T-helper 1 cell (primary cell): Measurements from ENCODE around the gene HHIPL1.

Experiments used
- DNase-seq, 5 donors: peaks; one replicate each; pipeline ENCODE4 v3.0.0-alpha.2; 2012 to 2020

HHIPL1 gene

DNA sequence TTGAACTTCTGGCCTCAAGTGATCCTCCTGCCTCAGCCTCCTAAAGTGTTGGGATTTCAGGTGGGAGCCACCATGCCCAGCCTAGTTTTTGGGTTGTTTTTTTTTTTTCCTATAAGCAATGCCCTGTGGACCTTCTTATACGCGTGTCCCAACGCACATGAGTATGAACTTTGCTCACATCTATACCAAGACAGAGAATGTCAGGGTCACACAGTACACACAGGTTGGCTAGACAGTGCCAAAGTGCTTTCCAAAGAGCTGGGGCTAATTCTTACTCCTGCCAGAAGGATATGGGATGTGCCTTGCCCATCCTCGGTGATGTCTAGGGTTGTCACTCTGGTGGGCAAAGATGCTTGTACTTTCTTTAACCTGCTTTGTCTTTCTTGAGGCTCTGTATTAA is 33.3 kb upstream of the HHIPL1 start:
- no peak for DNase-seq

DNA sequence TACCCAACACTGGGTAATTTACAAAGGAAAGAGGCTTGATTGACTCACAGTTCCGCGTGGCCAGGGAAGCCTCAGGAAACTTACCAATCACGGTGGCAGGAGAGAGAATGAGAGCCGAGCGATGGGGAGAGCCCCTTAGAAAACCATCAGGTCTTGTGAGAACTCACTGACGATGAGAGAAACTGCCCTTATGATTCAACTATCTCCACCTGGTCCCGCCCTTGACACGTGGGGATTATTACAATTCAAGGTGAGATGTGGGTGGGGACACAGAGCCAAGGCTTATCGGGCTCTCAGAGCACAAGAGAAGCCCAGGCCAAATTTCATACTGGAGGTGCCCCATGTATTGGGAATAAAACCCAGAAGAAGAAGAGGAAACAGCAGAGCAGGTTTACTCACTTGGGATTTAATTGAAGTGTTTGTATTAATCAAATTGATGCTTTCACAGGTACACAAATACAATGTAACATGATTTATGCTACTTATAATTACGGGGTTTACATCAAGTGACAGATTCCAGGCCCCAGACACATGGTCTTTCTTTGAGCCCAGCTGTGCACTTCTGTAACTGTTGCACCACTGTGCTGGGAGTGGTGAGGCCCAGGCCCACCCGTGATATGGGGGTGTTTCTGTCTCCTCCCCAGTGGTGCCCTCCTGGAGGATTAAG is 32.7 kb upstream of the HHIPL1 start:
- DNase-seq: no peak

DNA sequence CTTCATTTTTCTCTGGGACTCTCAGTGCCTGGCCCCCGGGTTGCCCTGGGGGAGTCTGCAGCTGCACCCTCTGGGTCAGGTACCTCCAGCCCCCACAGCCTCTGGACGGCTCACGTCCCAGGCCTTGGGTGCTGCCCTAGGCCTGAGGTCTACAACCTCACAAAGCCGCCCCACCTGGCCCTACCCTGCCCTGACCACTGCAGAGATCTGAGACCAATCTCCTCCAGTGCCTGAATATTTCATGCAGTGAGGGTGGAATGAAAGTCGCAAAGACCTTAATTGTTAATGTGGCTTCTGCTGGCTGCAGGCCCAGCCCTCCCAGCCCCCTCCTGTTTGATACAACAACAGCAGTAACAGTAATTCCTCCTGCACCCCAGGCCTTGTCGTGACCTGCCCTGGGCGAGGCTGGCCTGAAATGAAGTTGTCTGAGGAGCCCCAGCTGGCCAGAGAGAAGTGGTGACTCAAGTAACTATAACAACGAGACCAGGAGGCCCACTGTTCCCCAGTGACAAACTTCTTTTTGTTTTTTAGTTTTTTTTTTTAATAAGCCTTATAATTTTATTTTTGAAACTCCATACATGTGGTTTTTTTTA is 32.1 kb upstream of the HHIPL1 start:
- no peak for DNase-seq

DNA sequence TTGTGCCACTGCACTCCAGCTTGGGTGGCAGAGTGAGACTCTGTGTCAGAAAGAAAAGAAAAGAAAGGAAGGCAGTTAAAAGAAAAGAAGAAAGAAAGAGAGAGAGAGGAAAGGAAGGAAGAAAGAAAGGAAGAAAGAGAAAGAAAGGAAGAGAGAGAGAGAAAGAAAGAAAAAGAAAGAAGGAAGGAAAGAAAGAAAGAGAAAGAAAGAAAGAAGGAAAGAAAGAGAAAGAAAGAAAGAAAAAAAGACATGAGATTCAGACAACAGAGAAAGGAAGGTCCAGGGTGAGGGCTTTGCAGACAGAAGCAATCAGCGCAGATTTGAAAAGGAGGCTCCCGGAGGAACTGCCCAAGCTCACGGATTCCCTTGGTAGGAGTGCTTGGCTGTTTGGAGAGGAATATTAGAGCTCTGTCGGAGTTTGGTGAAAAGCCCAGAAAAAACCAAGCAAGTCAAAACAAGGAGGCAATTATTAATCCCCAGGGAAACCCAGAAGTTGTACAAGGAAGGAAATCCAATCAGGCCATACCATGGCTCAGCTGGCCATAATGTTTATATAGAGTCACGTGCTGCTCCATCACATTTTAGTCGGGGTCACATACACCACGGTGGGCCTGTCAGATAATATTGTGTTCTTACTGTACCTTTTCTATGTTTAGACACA is 29.3 kb upstream of the HHIPL1 start:
- DNase-seq: no peak

DNA sequence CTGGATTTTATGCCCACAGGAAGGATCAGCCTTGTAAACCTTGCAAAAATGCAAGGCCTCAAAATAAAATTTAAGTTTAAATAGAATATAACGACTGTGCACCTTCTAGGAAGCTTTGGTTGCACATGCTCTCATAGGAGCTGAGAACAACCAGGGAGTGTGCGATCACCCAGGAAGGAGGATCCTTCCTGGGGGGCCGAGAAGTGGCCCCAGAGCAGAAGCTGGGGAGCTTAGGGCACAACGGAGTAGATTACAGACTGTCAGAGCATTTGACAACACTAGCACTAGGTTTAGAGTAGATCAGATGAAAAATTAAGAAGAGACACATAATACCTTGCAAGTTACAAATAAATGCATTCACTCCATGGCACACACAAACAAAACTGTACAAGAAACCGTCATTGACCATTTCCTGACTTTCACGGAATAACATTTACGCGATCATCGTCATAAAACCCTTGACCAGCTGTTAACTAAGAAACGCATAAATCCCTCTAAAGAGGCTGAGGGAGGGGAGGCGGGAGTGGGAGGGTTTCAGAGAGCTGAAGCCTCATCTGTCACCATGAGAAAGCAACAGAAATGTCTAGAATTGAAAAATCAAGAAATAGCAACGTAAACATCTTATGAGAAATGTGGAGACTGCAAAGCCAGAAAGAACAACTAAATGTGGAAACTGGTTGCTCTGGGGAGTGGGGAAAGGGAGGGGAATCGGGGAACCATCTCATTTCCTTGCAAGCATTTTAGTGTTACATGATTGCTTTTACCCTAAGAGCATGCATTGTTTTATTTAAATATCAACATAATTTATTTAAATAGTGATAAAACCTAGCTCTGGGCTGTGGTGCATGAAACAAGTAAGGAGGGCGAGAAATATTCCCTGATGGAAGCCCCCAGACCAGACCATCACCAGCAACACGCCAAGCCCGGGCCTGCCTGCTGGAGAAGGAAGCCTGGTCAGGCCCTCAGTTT is 27.8 kb upstream of the HHIPL1 start:
- no peak for DNase-seq

DNA sequence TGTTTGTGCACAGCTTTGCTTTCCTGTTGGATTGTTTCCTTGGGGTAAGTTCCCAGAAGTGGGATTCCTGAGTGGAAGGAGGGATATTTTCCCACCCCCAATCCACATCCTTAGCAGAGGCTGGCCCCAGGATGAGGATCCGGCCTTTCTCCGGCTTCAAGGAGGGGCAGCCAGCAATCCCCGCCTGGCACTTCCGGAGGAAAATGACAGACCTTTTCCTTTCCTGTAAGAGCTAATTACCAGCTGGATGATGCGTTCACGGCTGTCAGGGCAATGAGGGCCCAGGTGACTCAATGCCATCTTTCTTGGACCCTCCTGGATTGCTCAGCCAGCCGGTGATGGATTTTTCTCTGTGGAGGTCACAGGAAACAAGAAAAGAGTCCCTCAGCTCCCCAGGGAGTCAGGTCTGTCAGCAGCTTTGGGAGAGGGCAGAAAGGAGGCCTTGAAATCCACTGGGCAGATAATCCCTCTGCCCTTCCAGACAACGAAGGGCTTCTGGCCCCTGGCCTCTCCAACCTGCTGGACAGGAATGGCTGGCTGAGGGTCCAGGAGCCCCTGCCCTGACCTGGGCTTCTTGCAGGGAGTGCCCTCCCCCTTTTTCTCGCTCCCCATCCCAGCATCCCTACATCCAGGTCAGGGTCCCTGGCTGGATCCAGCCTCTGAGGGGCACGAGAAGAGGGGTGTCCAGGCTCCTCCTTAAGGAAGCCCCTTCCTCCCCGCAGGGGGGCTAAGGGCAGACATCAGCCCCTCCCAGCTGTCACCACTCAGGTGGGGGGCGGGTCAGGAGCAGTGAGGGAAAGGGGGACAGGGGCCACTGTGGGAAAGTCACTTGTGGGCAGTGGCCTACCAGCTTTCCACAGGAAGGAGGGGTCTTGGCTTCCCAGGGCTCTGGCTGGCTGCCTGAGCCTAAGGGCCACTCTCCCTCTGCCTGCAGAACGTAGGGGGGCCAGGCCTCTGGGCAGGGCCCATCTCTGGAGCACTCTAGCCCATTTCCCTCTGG is 24.8 kb upstream of the HHIPL1 start:
- no peak for DNase-seq

DNA sequence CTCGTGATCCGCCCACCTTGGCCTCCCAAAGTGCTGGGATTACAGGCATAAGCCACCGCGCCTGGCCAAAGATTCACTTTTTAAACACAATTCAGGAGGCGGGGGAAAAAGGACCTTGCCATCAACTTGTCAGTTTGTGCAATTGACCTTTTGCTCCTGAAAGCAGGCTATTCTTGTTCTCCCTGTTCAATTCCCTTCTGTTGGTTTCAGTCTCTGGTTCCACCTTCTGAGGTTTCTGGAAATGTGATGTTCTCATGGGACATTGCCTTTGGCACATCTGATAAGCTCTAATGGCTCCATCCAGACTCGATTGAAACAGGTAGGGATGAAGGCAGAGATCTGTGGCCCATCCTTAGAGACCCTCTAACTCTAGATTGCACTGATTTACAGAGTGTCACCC is 23.0 kb upstream of the HHIPL1 start:
- no peak for DNase-seq

DNA sequence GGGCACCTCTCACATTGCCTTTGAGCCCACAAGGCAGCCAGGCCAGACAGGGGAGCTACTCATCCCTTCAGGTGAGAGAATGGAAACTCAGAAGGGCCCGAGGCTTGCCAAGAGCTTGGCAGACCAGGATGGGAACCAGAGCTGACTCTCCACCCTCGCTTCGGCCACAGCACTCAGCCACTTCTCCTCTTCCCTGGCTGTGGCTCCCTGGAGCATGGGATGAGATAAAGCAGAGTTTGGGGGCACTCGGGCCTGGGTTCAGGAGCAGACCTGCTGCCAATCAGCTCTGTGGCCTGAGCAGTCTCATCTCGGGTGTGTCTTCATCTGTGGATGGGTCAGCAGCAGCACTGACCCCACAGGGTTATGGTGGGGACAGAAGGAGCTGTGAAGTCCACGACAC is 20.9 kb upstream of the HHIPL1 start:
- DNase-seq: no peak

DNA sequence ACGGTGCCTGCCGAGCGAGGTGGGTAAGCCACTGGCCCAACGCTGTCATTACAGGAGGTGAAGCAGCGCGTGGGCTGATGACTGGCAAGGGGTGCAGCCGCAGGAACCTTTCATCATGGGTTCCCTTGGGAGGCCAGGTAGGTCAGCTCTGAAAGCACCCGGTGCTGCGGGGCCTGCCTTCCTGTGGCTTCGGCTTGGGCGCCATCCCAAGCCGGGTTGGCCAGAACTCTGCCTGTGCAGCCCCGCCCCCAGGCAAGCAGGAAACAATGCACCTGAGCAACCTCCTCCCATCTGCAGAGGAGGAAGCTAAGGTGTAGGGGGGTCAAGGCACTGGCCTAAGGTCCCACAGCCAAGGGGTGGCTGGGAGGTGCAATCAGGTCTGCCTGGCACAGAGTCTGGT is 20.0 kb upstream of the HHIPL1 start:
- no peak for DNase-seq

DNA sequence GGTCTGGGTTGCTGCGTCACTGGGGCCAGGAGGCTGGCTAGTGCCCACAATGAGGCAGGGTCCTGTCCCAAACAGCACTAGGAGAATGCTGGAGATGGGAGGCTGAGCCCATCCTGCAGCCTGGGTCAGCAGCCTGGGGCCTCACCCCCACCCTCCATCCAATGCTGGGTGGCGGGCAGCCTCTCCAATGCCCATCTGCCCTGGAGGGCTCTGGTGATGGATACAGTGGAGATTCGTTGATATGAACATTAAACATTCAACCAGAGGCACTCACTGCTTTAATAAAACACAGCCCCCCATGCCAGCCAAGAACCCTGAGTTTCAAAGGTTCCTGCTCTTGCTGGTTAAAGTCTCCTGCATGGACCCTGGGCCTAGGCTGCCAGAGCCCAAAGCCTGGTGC is 19.5 kb upstream of the HHIPL1 start:
- DNase-seq: no peak

DNA sequence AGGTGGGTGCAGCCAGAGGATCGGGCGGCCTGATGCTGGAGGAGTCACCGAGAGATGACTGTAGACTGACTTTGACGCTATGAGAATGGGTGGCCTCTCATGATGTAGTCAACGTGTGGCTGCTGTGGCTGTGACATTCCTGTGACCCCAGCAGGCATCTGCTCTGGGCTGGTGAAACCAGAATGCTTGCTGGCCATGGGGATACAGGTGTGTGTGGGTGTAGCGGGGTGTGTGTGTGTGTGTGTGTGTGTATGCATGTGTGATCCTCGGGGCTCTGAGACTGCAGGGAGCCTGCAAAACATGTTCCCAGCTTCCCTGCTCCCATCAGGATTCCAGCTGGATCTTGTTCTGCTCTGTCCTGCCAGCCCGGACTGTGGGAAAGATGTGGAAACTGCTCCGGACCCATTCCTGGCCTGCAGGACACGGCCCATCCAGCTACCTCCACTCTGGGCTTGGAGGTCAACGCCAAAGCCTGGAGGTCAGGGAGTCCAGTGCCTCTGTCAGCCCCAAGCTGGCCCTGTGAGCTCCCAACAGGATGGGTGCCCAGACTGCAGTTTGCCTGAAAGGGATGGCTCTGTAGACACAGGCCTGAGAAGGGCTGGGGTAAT is 18.8 kb upstream of the HHIPL1 start:
- no peak for DNase-seq

DNA sequence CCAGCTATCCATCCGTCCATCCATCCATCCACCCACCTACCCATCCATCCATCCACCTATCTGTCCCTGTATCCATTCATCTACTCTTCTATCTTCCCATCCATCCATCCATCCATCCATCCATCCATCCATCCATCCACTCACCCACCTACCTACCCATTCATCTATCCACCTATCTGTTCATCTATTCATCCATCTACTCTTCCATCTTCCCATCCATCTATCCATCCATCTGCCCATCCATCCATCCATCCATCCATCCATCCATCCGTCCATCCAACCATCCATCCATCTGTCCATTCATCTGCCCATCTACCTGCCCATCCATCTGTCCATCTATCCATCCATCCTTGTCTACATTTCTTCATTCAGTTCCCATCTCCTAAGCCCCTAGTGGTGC is 17.8 kb upstream of the HHIPL1 start:
- DNase-seq: no peak

DNA sequence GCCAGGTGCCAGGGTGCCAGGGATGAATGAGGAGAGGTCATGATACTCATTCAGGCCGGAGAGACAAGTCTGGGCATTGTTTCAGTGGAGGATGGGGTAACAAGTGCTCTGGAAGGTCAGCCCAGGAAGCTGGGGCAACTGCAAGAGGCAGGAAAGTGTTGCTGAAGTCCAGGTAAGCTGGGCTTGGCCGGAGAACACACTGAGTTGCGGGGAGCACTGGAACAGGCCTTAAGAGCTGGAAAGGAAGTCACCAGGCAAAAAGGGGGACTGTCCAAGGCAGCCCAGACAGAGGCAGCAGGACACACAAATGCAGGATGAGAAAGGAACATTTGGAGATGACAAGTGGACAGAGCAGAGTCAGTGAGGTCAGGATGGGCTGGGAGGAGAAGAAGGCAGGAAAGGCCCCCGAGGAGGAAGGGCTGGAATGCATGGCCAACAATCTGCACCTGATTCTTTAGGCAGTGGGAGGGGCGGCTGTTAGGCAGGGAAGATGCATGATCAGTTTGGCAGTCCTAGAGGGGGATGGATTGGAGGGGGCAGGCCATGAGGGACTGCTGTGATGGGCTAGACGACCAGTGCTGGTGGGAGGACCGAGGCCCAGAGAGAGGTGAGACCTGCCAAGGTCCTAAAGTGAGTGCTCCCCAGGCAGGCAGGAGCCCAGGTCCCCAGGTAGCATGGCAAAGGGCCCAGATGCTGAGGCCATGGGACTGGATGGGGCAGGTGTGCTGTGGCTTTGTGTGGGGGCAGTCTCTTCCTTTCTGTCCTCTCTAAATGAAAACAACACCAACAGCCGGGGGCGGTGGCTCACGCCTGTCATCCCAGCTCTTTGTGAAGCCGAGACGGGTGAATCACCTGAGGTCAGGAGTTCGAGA is 17.2 kb upstream of the HHIPL1 start:
- no peak for DNase-seq

DNA sequence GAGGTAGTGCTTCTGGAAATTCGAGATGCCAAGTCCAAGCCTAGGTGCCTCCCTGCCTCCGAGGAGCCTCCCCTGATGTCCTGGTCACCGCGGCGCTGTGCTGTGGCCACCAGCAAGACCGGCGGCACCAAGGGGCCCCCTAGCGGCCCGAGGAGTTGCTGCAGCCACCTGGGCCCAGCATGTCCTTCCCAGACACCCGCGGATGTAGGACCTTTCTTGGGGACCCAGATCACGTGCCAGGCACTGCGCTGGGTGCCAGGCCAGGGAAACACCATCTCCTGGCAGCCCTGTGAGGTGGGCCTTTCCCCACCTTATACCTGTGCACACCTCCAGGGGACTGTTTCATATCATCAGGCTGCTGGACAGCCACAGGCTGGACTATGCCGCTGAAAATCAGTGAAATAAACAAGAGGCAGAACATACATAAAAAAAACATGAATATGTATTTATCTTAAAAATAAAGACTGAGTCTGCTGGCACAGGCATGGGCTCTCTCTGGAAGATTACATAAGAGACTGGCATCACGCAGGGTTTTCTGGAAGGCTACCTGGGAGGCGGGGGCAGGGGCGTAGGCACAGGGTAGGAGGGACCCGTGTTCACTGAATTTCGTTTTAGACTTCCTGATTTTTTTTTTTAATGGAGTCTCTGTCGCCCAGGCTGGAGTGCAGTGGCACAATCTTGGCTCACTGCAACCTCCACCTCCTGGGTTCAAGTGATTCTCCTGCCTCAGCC is 15.9 kb upstream of the HHIPL1 start:
- peak; percentile 25 to 57 (median 46) for DNase-seq

DNA sequence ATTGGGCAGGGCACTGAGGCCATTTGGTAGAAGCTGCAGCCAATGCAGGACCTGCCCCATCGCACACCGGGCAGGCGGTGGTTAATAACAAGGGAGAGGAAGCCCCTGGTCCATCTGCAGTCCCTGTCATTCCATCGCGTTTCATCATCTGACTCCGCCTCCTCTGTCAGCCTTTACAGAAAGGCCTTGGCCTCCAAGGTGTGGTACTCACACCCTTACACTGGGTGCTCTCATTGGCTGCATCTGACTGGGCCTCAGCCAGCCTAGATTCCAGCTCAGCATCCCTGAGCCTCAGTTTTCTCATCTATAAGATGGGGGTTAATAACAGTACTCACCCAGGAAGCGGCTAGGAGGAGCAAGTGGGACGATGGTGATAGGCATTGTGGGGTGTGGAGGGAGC is 14.7 kb upstream of the HHIPL1 start:
- DNase-seq: no peak

DNA sequence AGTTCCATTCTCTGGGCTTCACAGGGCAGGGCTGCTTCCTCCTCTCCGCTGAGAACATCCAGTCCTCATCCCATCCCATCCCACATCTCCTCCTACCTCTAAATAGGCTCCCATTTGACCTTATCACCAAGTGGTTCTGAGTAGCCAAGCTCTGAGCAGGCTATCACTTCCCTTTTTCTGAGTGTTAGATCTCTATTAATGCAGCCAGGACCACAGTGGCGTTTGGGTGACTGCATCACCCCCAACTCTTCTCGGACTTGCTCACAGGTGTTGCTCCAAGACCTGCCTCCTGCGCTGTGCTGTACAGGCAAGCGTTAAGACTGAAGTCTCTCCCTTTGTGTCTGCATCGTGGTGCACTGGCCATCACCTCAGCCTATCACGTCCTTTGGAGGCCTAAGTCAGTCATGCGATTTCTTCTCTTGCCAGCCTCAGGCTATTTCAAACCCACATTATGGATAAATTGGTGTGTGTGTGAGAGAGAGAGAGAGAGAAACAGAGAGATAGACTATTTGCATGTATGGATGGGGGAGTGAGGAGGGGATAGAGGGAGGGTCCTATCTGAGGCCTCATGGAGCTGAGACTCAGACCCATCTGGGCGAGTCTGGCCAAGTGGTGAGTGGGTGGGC is 12.4 kb upstream of the HHIPL1 start:
- no peak for DNase-seq

DNA sequence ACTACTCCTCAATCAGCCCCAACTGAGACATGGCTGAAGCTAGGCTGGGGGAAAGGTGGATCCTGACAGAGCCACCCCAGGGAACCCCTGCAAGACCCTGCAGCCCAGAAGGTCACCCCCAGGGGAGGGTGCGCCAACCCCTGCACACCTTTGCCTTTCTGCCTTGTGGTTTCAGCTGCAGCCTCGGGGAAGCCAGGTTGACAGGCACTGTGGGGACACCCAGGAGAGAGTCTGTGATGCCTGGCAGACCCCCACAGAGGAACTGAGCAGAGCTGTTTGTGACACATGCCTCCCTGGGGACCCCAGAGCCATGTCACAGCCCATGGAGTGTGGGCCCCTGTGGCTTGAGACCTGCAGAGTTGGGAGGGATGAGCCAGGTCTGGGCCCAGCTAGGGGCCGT is 11.8 kb upstream of the HHIPL1 start:
- DNase-seq: no peak

DNA sequence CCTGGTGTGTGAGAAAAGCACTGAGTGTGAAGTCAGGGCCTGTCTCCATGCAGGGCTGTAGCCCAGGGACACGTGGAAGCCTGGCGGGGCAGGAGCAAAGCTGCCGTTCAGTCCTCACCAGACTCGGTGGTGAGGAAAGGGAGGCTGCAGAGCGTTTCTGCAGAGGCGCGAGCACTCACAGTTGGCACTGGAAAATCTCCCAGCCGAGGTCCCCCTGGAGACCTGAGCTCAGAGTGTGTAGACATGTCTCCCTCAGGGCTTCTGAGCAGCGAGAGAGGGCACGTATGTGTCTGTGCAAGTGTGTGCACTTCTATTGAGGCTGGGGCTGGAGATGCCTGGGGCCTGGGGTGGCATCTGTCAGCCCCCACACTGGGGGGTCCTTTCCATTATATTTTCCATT is 11.0 kb upstream of the HHIPL1 start:
- DNase-seq: no peak

DNA sequence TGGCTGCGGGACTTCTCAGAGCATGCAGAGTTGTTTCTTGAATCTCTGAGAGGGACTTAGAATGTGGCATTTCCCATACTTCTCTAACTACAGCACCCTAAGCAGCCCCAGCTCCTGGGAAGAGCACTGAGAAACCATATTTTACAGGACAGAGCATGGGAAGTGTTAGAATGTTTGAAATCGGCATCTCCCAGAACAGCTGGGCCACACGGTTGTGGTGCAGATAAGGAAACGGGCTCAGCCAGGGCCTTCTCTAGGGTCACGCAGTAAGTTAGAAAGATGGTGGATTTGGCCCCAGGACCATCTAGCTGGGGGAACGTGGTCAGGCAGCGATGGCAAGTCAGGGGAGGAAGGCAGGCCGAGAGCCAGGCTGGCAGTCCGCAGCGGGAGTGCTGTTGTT is 10.5 kb upstream of the HHIPL1 start:
- DNase-seq: no peak
